Activated CD8-positive, alpha-beta T cell treated with anti-CD3 and anti-CD28 coated beads, Interleukin-2, amount 10 ng/mL, durations not matched to agents 7 days and 5 days (primary cell): Measurements from ENCODE around the gene HOXD8. TPM values are rescaled to one million over a fixed set of nuclear protein-coding genes. Genes with fewer than 3 reads are reported as not detected.

Experiments
- ATAC-seq: fragments of 150-1000 bp; cut with Tn5 transposase; one replicate; pipeline ENCODE4 v1.10.0; 2021; ENCODE audit warnings: moderate library complexity
- CTCF ChIA-PET: fragments of 350-600 bp; sonication (Branson Sonifier 250); formaldehyde crosslinking; loops from one replicate; lab custom pipeline; 2021; ENCODE audit warnings: antibody characterized with exemption; lab: Charles Lee
- POLR2A ChIA-PET: fragments of 350-600 bp; sonication (Branson Sonifier 250); formaldehyde crosslinking; loops from one replicate; lab custom pipeline; 2021; ENCODE audit warnings: antibody characterized with exemption; lab: Charles Lee
- DNase-seq: peaks from one replicate; pipeline ENCODE4 v3.0.0-alpha.2; 2020
- H3K27ac Mint-ChIP-seq: one replicate; pipeline ENCODE4 v1.8.0; 2021; ENCODE audit warnings: mild to moderate bottlenecking, mixed read lengths
- H3K27me3 Mint-ChIP-seq: one replicate; pipeline ENCODE4 v1.8.0; 2021; ENCODE audit warnings: low read depth, mixed read lengths
- H3K36me3 Mint-ChIP-seq: one replicate; pipeline ENCODE4 v1.8.0; 2021; ENCODE audit warnings: low read depth, mixed read lengths
- H3K4me1 Mint-ChIP-seq: one replicate; pipeline ENCODE4 v1.8.0; 2021; ENCODE audit warnings: low read depth, mixed read lengths
- H3K4me3 Mint-ChIP-seq: one replicate; pipeline ENCODE4 v1.8.0; 2021; ENCODE audit warnings: mild to moderate bottlenecking, mixed read lengths
- H3K9me3 Mint-ChIP-seq: one replicate; pipeline ENCODE4 v1.8.0; 2022; ENCODE audit warnings: mixed read lengths; ENCODE audit not compliant: insufficient read depth
- total RNA-seq, 2 experiments: library from RNA; stranded (reverse); gene quantifications; one replicate each; pipeline ENCODE4 v1.2.3, GENCODE V29; 2021

HOXD8 gene
- total RNA-seq, 2 experiments from 2014 or later = not detected

DNA sequence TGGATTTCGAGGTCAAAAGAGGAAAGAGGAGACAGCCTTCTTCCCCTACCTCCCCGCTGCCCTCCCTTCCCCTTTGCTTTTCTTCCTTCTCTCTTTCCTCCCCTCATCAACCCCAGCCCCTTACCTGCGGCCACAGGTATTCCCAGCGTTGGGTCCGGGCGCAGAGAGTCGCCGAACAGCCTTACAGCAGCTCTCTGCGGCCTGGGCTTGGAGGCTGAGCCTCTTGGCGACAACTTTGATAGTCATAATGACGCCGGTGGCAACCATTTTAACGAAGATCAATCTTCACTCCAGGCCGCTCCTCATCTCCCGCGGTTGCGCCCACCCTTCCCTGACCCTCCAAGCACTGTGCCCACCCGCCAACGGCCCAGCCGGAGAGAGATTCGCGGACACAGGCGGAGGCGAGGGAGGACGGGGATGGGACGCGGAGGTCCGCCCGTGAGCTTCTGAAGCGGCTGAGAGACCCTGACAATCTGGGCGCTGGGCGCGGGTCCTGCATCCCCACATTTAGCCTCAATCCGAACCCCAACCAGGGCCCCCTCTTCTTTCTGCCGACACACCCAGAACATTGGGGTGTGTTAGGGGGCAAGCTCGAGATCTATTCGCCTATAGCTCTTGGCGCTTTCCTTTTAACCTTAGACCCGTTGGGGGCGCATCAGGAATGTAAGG, 44.3 kb upstream of the HOXD8 start:
- ChIA-PET CTCF (interaction anchor here (0.8 to 1.6 kb wide), 4 partner anchors 9 to 36 kb away, joined by 3 to 6 read pairs (median 4); no protein-coding TSS in a partner anchor), POLR2A (interaction anchor here (0.9 kb wide), 1 partner anchor 76 kb away, joined by 3 read pairs; no protein-coding TSS in a partner anchor)
- Mint-ChIP-seq H3K27me3 (peaks cover 89% of the 10 kb centered on the region), H3K4me3 (no peak overlapping the region), H3K4me1 (peaks cover 11% of the 10 kb centered on the region), H3K36me3 (peaks cover 17% of the 10 kb centered on the region), H3K27ac (peak overlapping the region; percentile 34), H3K9me3 (peaks cover 7% of the 10 kb centered on the region)
- DNase-seq (no peak), ATAC-seq (no peak)

DNA sequence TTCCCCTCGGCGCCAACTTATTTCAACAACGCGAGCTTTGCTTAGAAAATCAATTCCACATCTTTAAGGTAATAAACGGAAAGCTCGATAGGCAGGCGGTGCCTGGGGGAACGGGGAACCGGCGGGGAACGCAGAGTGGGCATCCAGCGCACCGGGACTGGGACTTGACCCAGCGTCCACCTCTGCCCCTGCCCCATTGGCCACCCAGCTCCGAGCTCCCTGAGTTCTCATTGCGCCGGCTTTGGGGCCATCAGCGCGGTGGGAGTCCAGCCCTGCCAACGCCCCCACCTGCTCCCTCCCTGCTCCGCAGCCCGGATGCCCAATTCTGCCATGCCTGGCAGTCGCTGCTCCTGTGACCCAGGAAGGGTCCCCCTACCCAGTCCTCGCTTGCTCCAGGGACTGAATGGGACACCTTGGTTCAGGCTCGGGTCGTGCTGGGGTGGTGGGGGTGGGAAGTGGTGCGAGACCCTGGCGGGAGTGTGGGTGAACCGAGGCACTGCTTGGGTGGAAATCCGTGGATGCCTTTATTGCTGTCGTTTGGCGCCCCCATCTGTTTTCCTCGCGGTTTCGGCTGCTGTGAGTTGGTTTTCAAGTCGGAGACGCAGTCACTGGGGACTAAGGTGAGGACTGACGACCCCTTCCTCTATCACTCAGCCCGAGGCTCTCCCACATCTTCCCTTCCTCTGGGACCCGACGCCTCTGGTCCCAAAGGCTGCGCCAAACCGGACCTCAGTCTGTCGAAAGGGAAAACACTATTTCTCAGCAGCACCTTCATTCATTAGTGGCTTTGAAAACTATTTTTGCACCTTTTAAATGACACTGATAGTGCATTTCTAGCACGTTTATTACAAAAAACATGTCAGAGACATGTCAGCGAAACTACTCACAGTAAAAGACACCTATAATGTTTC, 43.4 kb upstream of the HOXD8 start:
- H3K9me3 Mint-ChIP-seq = peaks cover 7% of the 10 kb centered on the region
- peaks cover 14% of the 10 kb centered on the region for H3K36me3 Mint-ChIP-seq
- no peak overlapping the region for H3K4me3 Mint-ChIP-seq
- ATAC-seq (no peak), DNase-seq (no peak)
- H3K4me1 Mint-ChIP-seq = peaks cover 9% of the 10 kb centered on the region
- ChIA-PET POLR2A (no interaction called here), CTCF (interaction anchor here (0.8 to 1.6 kb wide), 4 partner anchors 8 to 35 kb away, joined by 3 to 6 read pairs (median 4); no protein-coding TSS in a partner anchor)
- H3K27ac Mint-ChIP-seq = peak overlapping the region; percentile 39
- peaks cover 88% of the 10 kb centered on the region for H3K27me3 Mint-ChIP-seq

DNA sequence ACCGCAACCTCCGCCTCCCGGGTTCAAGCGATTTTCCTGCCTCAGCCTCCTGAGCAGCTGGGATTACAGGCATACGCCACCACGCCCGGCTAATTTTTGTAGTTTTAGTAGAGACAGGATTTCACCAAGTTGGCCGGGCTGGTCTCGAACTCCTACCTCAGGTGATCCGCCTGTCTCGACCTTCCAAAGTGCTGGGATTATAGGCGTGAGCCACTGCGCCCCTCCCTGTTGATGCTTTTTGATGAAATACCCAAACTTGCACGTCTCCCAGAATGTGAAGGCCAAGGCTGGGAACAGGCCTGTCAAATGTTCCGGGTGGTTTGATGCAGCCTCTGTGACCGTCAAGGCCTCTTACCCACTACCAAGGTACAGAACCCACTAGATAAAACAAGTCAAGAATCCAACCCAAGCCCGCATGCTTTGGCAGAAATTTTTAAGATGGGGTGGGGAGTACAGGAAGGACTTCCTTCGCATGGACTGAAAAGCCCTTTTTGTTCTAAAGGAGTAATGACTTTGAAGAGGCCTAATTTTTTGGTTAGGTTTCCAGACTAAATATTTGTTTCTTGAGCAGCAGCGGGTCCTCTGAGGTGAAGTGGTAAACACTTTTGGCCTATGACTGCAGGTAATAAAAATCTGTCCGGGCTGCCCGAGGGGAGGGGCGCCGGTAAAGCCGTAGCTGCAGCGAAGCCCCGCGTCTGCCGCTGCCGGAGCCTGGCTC, 42.0 kb upstream of the HOXD8 start:
- DNase-seq (no peak), ATAC-seq (no peak)
- POLR2A ChIA-PET = no interaction called here
- H3K27me3 Mint-ChIP-seq = peaks cover 87% of the 10 kb centered on the region
- no peak overlapping the region for H3K27ac Mint-ChIP-seq
- CTCF ChIA-PET = interaction anchor here (1.7 to 2.2 kb wide), 4 partner anchors 10 to 722 kb away, joined by 3 to 8 read pairs (median 4); no protein-coding TSS in a partner anchor
- H3K4me3 Mint-ChIP-seq = no peak overlapping the region
- peaks cover 10% of the 10 kb centered on the region for H3K4me1 Mint-ChIP-seq
- peaks cover 7% of the 10 kb centered on the region for H3K9me3 Mint-ChIP-seq
- peaks cover 9% of the 10 kb centered on the region for H3K36me3 Mint-ChIP-seq

DNA sequence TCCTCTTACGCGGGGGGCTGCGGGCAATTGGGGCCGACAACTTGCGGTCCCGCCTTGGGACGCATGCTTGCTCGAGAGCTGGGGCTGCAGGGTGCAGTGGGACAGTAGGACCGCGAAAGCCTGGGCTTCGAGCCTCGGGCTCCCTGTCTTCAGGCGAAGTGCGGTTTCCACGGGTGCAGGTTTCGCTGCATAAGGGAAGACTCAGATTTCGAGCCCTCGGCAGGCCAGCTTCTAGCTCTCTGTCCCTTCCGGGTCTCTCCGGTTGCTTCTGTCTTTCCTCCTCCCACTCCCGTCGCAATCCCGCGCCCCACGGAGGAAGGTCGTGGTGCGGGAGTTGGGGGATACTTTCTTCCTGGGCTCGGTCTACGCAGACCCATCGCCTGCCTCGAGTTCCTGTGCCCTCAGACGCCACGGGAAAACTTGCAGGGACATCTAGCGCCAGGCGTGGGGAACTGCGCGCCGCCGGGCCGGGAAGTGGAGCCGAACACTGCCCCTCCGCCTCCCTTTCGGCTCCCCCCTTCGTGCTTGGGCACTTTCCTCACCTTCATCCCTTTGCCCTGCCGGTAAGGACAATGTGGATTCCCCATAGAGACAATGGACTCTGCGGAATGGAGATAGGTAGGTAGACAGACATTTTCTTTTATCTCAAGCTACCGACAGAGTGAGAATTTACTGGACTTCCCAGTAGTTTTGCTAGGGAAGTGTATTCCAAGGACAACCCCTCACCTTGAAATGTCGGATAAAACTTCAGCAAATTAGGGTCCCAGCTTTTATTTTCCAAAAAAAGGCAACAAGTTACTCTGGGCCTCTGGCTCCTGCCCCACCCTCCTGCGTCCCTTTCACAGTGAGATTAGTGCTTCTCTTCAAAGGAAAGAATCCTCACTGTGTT, 41.2 kb upstream of the HOXD8 start:
- Mint-ChIP-seq H3K36me3 (peaks cover 6% of the 10 kb centered on the region), H3K9me3 (peaks cover 7% of the 10 kb centered on the region), H3K4me1 (peaks cover 10% of the 10 kb centered on the region), H3K27me3 (peaks cover 83% of the 10 kb centered on the region), H3K4me3 (peak overlapping the region; percentile 36), H3K27ac (no peak overlapping the region)
- POLR2A ChIA-PET = no interaction called here
- no peak for ATAC-seq
- CTCF ChIA-PET = interaction anchor here (1.4 to 2.2 kb wide), 5 partner anchors 9 to 723 kb away, joined by 3 to 8 read pairs (median 3); no protein-coding TSS in a partner anchor
- DNase-seq = no peak

DNA sequence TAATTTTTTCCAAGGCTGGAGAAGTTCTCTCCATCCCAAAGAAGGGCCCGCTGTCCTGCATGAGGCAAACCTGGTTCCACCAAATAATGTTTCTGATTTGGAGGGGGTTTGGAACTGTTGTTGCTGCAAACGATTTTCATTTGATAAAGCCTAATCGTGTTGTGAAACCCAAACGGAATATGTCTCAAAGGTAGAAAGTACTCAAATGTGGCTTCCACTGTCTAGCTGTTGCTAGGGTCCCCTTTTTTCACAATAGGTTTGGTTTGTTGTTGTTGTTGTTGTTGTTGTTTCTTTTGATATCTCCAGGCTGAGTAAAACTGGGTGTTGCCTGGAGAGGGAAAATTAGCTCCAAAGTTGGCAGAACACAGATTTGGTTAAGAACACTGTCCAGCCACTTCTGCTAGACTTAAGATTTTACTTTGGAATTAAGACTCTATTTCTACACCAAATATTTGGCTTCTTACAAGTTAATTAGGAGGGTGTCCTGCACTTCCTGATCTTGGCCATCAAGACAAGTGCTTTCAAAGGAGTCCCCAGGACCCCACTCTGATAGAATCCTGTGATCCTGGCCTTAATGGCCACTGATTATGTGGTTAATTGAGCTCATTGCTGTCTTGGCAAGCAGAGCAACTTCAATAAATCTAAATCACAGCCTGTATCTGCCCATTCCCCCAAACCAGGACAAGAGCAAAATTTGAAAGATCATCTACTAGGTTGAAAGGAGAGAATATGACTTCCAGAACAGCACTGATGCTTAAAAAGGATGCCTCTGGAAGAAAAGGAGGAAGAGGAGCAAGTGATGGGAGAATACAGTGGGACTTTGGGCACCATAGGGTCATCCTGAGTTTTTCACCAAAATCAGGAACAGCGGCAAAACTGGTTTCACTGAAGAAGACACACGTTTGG, 40.3 kb upstream of the HOXD8 start:
- no peak overlapping the region for H3K27ac Mint-ChIP-seq
- peaks cover 12% of the 10 kb centered on the region for H3K4me1 Mint-ChIP-seq
- H3K27me3 Mint-ChIP-seq = peaks cover 83% of the 10 kb centered on the region
- POLR2A ChIA-PET = no interaction called here
- no peak overlapping the region for H3K4me3 Mint-ChIP-seq
- ATAC-seq (no peak), DNase-seq (no peak)
- H3K9me3 Mint-ChIP-seq = no peaks in the 10 kb centered on the region
- H3K36me3 Mint-ChIP-seq = peaks cover 3% of the 10 kb centered on the region
- CTCF ChIA-PET = interaction anchor here (1.3 to 2.2 kb wide), 6 partner anchors 8 to 724 kb away, joined by 3 to 8 read pairs (median 3); no protein-coding TSS in a partner anchor

DNA sequence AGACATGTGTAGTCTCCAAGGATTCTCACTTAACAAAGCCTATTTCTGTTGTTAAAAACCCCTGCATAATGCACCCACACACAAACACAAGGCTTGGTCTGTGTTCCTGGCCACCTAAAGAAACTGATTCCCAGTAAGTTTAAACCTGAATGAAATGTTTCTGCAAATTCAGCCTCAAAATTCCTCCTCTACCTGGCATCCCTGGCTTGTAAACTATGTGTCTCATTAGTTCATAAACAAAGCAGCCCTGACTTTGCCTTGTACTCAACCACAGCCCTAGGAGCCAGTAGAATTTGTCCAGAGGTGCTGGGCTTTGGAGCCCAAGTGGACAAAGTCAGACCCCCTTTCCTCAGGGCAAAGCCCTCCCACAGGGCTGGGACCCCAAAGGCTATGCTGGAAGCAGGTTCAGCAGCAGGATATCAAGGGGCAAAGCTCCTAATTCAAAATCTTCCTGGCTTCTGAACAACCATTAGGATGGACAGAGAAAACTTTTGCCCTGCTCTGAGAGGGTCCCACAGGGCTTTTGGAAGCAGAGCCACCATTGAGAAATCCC, 39.6 kb upstream of the HOXD8 start:
- peaks cover 83% of the 10 kb centered on the region for H3K27me3 Mint-ChIP-seq
- H3K27ac Mint-ChIP-seq = no peak overlapping the region
- no peak for ATAC-seq
- CTCF ChIA-PET = interaction anchor here (1.3 kb wide), 1 partner anchor 465 kb away, joined by 3 read pairs; no protein-coding TSS in a partner anchor
- H3K4me1 Mint-ChIP-seq = peaks cover 12% of the 10 kb centered on the region
- POLR2A ChIA-PET = no interaction called here
- peaks cover 3% of the 10 kb centered on the region for H3K36me3 Mint-ChIP-seq
- H3K4me3 Mint-ChIP-seq = no peak overlapping the region
- no peak for DNase-seq
- no peaks in the 10 kb centered on the region for H3K9me3 Mint-ChIP-seq

DNA sequence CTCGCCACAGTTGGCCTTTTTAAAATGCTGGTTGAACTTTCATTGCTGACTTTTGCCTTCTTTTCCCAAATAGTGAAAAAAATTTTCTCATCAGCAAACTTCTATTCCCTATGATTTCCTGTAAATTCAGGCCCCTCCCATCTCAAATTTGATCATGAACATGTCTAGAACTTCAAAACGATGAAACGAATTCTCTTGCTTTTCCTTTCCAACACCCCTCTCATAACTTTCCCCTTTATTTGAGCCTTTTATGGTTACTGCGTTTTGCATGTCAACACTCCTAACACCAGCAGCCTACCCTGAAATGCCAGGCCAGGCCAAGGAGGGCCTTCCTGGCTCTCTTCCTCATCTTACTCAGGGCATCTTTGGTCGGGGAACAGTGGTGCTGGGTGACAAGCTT, 38.6 kb upstream of the HOXD8 start:
- H3K9me3 Mint-ChIP-seq = no peaks in the 10 kb centered on the region
- no peak overlapping the region for H3K4me3 Mint-ChIP-seq
- peaks cover 3% of the 10 kb centered on the region for H3K36me3 Mint-ChIP-seq
- H3K27me3 Mint-ChIP-seq = peaks cover 84% of the 10 kb centered on the region
- H3K4me1 Mint-ChIP-seq = peaks cover 12% of the 10 kb centered on the region
- no peak overlapping the region for H3K27ac Mint-ChIP-seq
- ChIA-PET CTCF (no interaction called here), POLR2A (no interaction called here)
- ATAC-seq = no peak
- no peak for DNase-seq

DNA sequence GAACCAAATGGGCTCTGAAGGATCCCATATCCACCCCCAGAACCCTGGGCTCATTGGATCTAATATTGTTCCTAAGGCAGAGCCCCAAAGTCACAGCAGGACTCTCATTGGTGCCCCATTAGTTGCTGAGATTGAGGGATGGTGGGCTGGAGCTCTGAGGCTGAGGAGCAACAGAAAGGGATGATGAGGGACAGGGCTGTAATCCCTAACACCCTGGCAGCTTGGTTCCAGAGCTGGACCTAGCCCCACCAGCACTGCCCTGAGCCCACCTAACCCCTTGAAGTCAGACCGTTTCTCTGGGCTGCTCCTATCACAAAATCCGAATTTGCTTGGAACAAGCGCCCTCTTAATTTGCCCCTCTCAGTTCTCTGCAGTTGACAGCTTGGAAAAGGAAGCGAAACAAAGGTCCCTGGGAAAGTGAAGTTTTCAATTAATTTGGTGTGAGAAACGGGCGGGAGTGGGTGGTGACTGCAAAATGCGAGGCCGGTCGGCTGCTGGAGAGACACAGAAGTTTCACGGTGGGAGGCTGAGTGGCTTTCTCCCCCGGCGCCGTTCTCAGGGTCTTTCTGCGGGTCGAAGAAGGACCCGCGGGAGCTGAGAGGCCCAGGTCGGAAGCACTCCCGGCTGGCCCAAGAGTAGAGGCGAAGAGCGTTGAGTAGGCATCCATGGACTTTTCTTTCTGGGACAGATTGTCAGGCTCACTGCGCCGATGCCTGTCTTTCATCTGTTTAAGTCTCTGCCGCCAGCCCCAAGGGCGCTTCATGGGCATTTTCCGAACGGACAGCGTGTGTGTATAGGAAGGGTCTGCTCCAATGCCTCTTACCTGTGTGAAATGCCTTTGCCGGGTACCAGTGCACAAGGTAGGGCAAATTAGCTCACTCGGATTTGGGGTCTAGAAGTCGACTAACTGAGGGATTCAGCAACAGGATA, 37.9 kb upstream of the HOXD8 start:
- peaks cover 14% of the 10 kb centered on the region for H3K4me1 Mint-ChIP-seq
- peak overlapping the region; percentile 22 for H3K4me3 Mint-ChIP-seq
- ChIA-PET POLR2A (no interaction called here), CTCF (interaction anchor here (1.2 kb wide), 1 partner anchor 405 kb away, joined by 3 read pairs; no protein-coding TSS in a partner anchor)
- peaks cover 86% of the 10 kb centered on the region for H3K27me3 Mint-ChIP-seq
- H3K27ac Mint-ChIP-seq = peak overlapping the region; percentile 68
- ATAC-seq (no peak), DNase-seq (no peak)
- H3K9me3 Mint-ChIP-seq = no peaks in the 10 kb centered on the region
- H3K36me3 Mint-ChIP-seq = peaks cover 3% of the 10 kb centered on the region
